ENCODE results near the gene SEC61B.

Gene SEC61B

DNA sequence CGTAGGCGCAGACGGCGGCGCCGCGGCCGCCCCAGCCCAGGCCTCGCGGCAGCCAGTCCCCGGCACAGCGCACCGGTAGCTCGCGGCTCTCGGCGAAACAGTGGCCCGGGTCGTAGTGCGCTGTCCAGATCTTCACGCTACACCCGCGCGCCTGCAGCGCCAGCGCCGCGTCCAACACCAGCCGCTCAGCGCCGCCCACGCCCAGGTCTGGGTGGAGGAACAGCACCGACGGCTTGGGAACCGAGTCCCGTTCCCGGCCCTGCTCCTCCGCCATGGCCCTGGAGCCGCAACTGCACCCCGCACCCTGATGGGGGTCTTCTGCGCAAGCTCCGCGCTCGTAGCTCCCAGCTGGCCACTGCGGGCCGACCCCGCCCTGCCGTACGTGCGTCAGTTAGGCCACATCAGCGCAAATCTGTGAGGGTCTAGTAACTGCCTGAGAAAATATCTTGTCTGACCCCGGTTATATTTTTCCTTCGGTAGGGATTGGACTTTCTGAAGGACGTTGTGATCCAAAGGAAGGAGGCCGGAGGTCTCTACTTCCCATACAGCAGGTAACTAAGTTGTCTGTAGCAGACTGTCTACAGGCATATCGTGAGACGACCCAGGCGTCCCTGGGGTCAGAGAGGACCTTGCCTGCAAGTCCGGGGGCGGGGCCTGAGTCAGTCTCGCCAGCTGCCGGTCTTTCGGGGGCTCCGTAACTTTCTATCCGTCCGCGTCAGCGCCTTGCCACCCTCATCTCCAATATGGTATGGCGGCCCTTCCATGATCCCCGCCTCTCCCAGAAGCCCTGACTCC is at the start of gene SEC61B, which contains the start of gene ALG2:
SEC61B (plus strand) TSS at position 662 of the 795 bp plus-strand sequence; CDS start at position 744, 82 bp downstream.
ALG2 (minus strand) TSS at position 322 of the 795 bp plus-strand sequence; CDS start at position 274, 48 bp downstream.
- DNase-seq: peak; percentile 92 to 94

DNA sequence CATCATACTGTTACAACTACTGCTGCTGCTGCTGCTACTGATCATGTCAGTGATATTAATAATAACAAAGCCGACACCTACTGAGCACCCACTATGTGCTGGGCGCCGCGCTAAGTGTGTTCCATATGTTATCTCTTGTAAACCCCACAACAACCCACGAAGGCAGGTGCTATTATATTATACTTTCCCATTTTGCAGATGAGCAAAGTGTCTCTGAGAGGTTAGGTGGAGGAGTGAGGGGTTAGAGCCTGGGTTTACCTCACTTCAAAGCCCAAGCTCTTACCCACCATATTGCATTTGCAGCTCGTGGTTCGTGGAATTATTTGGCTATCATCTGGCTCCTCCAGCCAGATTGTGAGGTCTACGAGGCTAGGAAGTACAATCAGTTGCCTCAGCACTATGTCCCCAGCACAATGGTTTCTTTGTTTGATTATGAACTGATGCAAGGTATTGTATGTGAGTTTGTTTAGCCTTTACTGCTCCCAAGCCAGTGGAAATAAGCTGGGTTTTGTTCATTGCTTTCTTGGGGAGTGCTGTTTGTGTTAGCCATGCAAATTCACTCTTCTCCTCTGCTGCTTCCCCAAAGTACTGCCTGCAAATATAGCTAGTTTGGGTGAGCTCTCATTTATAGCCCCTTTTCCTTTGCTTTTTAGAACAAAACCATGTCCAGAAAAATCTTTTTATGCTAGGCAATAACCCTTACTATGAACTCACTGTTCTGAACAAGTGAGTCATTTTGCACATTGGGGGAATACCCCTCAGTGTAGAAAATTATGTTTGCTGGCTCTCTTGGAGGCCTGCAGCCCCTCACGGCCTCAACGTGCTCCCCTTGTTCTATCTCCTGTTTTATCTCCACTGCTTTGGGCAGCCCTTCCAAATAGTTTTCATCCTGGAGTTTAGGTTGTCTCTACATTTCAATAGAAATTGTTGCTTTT is 48.2 kb upstream of the SEC61B start:
- DNase-seq: no peak

DNA sequence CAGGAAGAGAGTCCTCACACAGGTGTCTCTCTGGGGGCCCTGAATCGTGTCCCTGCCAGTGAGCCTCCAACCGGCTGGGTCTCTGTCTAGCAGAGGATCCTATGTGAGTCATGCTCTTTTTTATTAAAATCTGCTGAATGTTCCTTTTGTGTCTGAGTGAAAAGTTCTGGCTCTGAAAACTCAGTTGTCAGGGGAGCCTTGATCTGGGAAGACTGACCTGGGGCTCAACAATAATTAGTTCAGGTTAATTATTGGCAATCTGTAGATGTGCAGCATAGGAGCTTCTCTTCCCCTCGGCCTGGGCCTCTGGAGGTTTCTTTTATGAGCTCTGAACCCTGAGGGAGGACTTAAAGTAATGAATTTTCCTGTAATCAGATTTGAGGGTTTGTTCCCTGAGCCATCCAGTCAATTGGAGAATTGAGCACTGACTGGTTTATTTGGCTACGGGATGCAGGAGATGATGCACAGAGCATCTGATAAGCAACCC is 45.5 kb upstream of the SEC61B start:
- no peak for DNase-seq

DNA sequence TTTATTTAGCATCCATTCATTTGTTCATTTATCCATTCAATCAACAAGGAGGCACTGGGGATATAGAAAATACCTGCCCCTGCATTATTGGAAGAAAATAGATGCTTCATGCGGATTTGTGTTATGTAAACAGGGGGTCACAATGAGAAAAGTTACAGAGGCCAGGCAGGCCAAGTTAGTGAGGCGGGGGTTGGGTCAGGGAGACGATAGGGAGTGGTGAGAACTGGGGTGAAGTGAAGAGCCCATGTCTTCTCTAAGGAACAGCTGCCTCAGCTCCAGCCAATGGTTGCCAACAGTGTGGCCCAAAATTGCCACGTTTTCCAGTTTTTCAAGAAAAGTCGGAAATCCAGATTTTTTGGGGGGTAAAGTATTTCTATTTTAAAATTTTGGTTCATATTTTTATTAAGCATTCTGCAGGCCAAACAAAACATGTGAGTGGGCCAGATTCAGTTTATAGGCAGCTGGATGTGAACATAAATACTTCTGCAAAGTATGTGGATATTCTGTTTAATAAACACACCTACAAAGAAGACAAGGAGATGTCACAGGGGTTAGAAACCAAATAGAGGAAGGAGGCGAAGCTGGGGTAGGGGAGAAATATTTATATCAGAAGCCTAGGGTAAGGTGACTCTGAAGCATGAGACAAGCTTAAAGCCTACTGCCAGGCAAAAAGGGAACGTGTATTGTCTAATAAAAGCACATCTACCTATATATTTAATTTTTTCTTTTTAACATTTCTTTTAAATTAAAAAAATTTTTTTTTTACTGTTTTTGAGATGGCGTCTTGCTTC is 44.3 kb upstream of the SEC61B start:
- no peak for DNase-seq

DNA sequence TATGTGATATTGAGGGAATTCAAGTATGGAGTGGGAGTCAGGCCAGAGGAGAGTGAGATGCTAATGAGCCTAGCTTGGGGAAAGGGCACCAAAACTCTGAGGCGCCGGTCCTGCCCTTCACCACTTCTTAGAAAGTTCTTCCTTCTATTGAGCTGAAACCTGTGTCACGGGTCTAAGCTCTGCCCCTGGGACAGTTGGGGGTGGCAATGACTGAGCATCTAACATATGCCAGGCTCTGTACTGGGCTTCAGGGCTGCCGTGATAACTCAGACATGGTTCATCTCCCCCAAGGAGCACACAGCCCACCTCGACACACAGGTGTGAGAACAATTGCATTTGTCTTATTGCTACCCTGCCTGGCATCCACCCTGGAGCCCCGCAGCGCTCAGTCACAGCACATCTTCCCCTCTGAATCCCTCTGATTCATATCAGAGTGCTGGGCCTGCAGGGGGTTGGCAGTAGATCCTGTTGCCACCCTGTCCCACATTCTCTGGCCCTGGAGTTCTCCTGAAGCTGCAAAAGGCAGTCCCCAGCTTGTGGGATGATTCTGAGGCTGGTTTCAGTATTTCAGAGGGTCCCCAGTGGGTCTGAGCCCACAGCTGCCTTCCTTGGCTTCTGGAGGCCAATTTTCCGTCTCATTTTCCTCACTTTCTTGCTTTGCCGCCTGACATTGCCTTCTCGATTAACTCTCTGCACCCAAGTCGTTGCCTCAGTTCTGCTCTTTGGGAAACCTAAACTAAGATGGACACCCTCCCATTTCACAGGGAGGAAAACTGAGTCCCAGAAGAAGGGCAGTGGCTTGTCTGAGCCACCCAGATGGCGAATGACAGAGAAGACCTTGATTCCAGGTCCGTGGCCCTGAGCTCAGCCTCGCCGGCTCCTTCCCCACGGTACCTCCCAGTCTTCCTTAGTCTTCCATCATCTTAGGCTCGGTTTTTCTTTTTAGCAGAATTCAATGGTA is 42.9 kb upstream of the SEC61B start:
- no peak for DNase-seq

DNA sequence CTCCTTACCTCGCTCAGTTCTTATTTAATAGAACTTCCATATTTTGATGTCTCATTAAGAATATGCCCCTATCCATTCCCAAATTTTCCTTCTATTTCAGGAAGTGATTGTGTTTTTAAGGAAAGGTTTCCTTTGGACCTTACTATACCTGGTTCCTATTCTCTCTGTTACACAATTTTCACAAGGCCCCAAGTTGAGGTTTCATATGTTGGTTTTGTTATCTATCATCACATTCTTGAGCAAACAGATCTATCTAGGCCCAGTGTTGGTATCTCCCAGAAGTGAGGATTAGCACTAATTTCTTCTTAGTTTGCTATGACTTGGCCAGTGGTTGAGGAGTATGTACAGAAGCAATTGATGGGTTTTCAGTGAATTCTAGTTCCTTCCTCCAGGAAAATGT is 41.9 kb upstream of the SEC61B start:
- DNase-seq: no peak

DNA sequence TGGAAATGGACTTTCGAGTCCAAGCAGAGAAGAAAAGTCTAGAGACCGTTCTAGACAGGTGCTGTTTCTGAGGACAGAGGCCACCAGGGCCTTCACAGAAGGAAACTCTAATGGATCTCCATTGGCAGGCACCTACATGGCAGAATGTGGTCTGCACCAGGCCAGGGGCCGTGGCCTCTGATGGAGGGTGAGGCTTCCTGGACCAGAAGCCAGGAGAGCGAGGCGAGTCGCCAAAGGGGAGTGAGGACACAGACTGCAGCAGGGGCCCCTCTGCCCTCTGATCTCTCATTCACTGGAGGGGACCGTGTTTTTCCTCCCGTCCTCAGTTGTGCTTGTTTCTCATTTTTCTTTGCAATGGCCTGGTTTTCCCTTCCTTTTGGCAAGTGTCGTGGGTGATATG is 41.4 kb upstream of the SEC61B start:
- no peak for DNase-seq

DNA sequence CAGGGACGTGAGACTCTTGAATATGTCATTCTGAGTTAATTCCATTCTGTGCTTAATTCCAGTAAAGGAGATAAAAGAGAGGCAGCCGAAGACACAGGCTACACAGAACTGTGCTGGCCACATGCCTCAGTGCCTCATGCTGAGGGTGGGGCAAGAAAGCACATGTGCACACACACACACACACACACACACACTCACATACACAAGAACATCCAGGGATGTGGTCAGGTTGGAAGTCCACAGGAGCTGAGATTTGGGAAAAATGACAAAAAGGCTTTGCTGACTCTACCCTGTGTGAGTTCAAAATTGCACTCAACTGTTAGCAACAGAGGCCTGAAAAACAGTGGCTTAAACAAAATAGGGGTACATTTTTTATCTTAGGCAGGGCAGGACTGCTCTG is 40.9 kb upstream of the SEC61B start:
- DNase-seq: no peak

DNA sequence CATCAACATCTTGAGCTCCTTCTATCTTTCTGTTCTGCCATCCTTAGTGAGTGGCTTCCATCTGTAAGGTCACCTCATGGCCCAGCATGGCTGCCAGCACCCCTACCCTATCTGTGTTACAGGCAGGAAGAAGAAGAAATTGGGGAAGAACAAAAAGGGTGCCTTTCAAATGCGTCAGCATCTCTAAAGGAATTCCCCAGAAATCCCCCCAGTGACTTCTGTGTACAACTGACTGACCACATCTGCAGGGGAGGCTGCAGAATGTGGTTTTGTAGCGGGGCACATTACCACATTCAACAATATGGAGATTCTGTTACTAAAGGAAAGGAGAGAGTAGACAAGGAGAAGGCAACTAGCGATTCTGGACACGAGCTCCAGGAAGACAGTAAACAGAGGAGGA is 40.5 kb upstream of the SEC61B start:
- DNase-seq: peak; percentile 7 to 50

DNA sequence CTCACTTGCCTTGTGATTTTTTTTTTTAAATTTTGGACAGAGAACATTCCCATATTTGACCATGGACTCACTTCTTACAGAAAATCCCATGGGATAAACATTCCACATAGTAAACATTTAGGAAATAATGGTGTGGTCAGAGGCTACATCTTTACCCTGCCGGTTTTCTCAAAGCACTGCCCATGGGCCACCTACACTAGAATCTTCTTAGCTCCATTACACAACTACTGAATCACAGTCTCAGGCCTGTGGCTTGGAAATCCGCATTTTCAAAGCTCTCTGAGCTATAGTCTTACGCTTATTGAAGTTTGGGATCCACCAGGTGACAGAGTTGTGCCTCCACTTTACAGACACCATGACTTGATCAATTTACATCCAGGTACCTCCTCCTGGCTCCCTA is 39.7 kb upstream of the SEC61B start:
- no peak for DNase-seq

DNA sequence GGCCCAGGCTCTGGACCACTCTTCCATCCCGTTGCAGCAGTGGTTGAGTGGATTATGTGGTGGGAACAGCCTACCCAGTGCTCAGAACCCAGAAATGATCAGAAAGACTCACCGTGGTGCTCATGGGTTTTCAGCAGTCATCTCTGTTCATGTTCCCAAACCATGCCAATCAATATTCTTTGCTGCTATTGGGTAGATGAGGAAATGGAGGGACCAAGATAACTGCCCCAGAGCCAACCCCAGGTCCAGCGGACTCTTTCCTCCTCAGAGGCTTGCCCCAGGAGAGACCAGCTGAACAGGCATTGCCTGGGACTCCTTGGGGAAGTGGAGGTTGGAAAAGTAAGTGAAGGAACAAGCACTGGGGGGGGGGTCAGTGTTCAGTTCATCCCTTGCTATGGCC is 38.5 kb upstream of the SEC61B start:
- DNase-seq: no peak

DNA sequence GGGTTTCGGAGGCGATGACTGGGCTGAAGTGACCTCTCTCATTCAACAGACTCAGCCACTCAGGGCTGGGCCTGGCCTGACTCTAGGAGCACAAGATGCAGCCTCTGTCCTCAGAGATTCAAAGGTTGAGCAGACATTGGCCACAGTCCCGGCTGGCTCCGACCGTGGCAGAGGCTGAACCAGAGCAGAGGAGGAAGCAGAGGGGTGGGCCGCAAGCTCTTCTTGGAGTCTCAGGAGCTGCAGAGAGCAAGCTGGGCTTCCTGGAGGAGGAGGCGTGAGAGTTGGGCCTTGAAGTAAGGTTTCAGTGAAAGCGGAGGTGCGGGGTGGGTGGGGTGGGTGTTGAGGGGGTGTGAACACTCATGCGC is 38.0 kb upstream of the SEC61B start:
- DNase-seq: no peak

DNA sequence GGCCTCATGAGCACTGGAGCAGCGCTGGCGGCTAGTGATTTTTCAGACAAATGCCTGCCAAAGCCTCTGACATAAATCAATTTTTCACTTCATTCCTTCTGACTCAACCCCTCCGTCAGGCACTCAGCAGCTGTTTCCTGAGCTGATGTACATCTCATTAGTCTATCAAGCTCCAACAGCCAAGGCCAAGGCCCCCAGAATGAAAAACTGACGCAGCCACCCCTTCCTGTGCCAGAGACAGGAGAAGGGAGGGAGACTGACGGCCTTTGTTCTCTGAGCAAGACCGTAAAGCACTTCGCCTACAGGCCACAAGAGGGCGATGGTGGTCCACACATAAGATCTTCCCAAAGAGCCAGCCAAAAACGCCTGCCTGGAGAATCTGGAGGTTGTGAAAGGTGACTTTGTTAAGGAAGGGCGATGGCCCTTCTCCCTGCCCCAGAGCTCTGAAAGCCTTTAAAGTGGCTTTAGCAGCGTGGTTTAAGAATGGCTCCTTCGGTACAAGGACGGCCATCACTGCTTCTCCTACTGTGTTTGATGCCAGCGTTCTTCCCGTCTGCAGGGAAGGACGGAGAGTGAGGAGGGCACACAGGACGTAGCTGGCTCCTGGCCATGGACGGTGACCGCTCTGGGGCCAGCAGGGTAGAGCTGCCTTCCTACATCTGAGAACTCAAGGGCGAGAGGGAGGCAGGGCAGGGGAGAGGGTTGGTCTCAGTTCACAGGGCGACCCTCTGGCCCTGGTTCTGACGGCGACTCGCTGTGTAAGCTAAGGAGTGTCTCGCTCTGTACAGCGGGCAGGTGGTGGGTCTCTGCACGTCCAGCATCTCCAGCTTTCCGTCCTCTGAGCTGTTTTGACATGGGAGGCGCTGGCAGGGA is 37.4 kb upstream of the SEC61B start:
- DNase-seq: peak; percentile 77 to 78

DNA sequence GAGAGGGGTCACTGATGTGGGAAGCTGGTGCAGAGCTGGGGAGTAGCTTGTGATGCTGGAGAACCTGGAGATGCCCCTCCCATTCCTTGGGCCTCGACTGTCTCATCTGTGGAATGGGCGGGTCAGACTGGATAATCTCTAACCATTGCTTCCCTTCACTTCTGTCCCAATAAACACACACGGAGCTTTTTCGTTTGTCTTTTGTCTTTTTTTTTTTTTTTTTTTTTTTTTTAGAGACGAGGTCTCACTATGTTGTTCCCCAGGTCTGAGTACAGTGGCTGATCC is 36.8 kb upstream of the SEC61B start:
- no peak for DNase-seq

DNA sequence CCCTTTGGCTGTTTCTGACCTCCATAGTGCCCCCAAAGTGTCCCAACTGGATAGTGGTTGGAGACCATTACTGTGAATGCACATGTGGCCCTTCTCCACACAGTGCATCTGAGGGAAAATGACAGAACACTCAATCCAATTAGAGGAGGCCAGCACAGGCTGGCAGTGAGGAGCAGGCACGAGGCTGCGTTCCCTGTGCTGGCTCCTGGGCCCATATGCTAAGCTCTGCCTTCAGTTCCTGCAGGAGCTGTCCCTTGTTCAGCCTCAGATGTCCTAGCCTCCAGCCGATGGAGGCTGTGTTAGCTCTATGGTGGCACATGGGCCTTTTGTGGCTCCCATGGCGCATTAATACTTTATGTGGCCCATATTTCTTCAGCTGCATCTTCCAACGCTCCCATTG is 36.1 kb upstream of the SEC61B start:
- DNase-seq: no peak

DNA sequence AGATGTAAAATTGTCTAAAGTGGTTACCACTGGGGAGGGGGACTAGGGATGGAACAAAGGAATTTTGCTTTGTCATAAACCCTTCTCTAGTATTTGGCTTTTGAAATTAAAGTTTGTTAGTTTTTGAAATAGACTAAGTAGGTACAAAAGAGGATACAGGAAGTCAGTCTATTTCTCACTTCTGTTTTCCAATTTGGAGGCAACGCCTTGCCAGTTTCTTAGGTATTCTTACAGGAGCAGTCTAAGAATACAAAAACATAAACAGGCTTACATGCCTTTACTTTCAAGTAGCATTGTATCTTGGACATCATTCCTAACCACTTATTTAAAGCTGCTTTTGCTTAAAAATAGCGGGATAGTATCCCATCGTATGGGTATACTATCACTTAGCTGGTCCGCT is 34.8 kb upstream of the SEC61B start:
- DNase-seq: no peak

DNA sequence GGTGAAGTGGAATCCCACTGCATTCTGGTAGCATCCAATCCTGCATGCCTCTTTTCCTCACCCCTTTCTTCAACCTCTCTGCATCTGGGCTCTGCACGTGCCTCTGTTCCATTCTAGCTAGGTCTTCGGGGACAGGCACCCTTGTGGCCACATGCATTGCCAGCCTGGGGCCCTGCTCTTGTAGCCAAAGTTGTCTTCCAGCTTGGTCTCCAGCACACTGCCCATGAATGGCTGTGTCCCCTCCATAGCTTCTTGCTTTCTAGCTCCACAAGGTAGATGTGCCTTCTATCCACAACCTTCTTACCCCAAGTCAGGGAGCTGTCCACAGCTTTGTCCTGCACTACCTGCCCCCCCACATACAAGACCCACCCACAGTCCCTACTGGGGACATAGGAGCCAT is 32.9 kb upstream of the SEC61B start:
- no peak for DNase-seq

DNA sequence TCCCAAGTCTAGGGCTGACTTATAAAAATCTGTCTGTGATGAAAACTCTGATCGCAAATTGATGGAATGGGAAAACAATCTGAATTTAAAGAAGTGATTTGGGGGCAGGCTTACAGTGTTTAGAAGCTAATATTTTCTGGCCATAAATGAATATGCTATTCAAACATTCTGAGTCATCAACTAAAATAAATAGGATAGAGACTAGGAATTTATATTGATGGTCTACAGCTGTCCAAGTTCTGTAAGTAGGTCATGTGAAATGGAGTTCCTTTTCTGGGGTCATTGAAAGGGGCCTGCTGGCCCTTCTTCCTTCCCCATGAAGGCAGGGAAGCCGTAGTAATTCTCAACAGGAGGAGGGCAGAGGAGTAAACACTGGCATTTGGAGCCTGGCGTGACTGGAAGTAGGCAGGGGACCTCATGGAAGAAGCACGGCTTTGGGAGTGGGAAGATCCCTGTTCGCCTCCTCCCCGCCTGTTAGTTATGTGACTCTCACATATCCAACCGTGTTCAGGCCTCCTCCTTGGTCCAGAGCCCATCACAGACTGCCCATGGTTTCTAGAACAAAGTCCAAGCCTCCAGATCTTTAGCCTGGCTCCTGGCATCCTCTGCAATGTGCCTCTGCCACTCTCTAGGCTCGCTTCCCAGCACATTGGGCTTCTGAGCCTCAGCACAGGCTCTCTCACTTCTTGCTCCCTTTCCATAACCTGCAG is 32.0 kb upstream of the SEC61B start:
- no peak for DNase-seq

DNA sequence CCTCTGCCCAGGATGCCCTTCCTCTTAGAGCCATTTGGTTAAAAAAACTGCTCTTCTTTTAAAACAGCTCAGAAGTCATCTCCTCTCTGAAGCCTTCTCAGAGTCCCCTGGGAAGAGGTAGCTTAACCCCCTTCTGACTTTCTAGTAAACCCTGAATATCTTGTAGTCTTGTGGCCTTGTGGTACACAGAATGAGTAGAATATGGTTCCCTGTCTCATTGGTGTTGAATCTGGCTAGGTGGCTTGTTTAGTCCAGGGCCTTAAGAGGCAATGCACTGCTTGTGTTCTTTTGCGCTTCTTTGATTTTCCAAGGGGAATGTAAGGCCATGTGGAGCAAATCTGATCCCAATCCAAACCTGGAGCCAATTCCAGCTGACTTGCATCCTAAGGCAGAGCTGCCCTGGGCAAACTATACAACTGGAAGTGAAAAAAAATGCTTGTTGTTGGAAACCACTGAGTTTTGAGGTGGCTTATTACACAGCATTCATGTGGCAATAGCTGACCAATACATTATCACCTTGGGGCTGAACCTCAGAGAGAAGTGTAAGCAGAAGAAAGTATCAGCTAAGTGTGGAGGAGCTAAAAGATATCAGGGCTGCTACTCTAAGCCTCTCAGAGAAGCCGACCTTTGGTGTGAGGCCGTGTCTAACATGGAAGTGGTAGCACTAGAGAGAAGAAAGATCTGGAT is 31.3 kb upstream of the SEC61B start:
- no peak for DNase-seq

Measured in CD4-positive, alpha-beta T cell treated with Interleukin-1 beta for 1 hour (primary cell).